GM18870 (cell line): ENCODE data around the gene MDH1.
"Not testable (repeated sequence)": the region's sequence is repeated elsewhere in the genome, so short reads cannot be mapped to it uniquely, and the experiment has no call there.

Experiments
- ATAC-seq: cut with Tn5 transposase; IDR thresholded peaks from one replicate; pipeline ENCODE4 v1.9.1; 2021; ENCODE audit warnings: moderate library complexity; ENCODE audit not compliant: unreplicated experiment

Gene MDH1

DNA sequence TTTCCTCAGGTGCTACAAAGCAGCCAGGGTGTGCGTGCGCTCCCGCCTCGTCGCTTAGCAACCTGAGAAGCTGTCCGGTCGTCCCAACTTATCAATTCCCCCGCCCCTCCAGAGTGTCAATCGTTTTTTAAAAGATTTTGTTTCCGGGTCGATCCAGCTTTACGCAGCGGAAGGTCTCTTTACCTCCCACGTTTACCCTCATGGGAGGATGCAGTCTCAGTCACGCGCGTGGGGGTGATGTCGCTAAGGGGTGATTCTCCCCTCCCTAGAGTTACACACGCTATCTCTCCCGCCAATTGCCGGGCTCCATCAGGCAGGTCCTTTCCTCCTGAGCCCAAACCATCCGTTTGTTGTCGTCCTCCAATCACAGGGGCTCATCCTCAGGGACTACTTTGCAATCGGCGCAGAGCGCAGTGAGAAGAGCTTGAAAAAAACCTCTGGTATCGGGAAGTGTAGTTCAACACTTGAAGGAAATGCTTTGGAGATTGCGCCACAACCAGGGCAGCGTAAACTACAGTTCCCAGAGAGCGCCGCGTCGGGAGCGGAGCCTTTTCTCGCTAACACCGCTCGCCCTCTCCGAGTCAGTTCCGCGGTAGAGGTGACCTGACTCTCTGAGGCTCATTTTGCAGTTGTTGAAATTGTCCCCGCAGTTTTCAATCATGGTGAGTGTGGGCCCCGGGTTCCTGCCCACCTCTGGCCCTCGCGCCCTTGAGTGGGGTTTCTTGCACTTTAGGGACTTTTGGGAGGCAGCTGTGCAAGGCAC, at the start of gene MDH1, which contains the start of gene WDPCP:
TSS of gene MDH1 (plus strand) at position 579 of the 763 bp plus-strand sequence. CDS start at position 660, 81 bp downstream.
TSS of gene WDPCP (minus strand) at position 93 of the 763 bp plus-strand sequence. CDS start 206 bp downstream, outside the sequence.
- peak; percentile 91 for ATAC-seq

DNA sequence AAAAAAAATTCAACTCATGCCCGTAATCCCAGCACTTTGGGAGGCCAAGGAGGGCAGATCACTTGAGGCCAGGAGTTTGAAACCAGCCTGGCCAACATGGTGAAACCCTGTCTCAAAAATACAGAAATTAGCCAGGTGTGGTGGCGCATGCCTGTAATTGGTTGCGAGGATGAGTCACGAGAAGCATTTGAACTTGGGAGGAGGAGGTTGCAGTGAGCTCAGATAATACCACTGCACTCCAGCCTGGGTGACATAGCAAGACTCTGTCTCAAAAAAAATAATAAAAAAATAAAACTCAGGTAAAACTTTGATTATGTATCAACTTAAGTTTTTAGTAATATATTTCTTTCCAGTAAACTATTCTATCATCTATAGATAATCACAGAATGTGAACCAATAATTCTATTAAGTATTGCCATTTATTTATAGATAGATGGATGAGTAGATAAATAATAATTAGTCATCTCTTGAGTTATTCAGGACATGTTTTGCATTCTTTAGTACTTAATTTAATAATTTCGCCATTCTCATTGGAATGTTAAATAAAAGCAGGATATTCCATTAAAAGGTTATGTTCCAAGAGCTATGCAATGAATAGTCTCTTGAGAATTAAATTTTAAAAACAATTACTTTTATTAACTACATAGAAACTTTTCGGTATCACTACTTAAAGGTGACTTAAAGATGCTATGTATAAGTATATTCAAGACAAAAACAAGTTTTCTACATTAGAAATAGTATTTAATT, 49.2 kb upstream of the MDH1 start:
- no peak for ATAC-seq

- ATAC-seq: no peak
These were observed 44.6 kb upstream of the MDH1 start for GRCh38 chr2:63544017-63544627.

DNA sequence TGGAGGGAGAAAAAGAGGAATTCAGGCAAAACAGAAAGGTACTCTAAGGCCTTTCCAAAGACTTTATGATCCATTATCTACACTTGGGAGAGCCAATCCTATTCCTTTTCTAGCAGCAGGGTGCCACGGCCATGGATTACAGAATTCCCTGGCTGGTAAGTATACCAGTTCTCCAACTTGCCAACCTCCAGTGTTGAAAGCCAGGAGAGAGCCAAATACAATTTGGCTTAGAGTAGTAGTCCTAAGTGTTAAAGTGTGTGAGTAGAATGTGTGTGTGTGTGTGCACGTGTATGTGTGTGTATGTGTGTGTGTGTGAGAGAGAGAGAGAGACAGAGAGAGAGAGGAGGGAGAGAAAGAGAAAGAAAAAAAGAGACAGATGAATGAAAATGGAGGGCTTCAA, 43.7 kb upstream of the MDH1 start:
- ATAC-seq: no peak

- ATAC-seq: no peak
These were observed 35.7 kb upstream of the MDH1 start for GRCh38 chr2:63553049-63553448.

GRCh38 chr2:63555299-63555698, 33.5 kb upstream of the MDH1 start:
- ATAC-seq: no peak

DNA sequence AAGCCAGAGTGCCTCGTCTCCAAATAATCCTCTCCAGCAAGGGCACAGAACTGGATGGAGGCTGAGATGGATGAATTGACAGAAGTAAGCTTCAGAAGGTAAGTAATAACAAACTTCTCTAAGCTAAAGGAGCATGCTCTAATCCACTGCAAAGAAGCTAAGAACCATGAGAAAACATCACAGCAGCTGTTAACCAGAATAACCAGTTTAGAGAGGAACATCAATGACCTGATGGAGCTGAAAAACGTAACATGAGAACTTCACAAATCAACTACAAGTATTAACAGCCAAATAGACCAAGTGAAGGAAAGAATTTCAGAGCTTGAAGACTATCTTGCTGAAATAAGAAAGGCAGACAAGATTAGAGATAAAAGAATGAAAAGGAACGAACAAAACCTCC, 32.8 kb upstream of the MDH1 start:
- no peak for ATAC-seq

DNA sequence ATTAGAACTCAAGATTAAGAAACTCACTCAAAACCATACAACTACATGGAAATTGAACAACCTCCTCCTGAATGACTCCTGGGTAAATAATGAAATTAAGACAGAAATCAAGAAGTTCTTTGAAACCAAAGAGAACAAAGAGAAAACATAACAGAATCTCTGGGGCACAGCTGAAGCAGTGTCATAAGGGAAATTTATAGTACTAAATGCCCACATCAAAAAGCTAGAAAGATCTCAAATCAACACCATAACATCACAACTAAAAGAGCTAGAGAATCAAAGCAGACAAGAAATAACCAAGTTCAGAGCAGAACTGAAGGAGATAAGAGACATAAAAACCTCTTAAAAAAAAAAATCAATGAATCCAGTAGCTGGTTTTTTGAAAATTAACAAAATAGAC, 30.9 kb upstream of the MDH1 start:
- ATAC-seq: not testable (repeated sequence)

DNA sequence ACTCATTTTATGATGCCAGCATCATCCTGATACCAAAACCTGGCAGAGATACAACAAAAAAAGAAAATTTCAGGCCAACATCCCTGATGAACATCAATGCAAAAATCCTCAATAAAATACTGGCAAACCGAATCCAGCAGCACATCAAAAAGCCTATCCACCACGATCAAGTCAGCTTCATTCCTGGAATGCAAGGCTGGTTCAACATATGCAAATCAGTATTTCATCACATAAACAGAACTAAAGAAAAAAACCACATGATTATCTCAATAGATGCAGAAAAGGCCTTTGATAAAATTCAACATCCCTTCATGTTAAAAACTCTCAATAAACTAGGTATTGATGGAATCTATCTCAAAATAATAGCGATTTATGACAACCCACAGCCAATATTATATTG, 29.8 kb upstream of the MDH1 start:
- not testable (repeated sequence) for ATAC-seq

- no peak for ATAC-seq
These were observed 26.0 kb upstream of the MDH1 start for GRCh38 chr2:63562751-63563150.

DNA sequence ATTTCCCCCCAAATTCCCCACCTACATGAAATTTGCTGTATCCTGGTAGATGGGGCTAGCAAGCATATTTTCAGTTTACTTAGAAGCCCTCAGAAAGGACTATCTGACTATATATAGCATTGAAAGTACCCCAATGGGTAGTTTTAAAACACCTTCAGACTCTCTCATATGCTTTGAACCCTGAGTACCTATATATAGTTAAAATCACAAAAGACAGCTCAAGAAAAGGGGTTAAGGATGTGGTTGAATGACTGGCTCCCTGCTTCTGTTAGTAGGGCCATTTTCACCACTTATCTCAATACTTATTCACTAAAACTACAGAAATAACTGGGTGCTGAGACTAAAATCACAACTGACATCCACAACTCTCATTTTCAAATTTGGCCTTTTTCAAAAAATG, 19.0 kb upstream of the MDH1 start:
- ATAC-seq: peak; percentile 90

DNA sequence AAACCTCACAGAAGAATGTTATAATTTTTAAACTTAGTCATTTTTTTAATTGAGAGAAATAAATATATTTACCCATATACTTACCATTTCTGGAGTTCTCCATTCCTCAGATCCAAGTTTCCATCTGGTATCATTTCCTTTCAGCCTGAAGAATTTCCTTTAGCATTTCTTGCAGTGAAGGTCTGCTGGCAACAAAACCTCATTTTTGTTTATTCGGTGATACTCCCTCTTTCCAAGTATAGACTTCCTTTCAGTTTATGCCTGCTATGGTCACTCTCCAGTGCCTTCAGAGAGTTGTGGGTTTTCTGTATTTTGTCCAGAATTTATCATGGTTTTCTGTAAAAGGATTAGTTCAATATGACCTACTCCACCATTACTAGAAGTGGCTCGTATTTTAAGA, 17.5 kb upstream of the MDH1 start:
- ATAC-seq: no peak

GRCh38 chr2:63572001-63572400, 16.8 kb upstream of the MDH1 start:
- no peak for ATAC-seq

- not testable (repeated sequence) for ATAC-seq
These were observed 15.7 kb upstream of the MDH1 start for GRCh38 chr2:63573026-63573425.

DNA sequence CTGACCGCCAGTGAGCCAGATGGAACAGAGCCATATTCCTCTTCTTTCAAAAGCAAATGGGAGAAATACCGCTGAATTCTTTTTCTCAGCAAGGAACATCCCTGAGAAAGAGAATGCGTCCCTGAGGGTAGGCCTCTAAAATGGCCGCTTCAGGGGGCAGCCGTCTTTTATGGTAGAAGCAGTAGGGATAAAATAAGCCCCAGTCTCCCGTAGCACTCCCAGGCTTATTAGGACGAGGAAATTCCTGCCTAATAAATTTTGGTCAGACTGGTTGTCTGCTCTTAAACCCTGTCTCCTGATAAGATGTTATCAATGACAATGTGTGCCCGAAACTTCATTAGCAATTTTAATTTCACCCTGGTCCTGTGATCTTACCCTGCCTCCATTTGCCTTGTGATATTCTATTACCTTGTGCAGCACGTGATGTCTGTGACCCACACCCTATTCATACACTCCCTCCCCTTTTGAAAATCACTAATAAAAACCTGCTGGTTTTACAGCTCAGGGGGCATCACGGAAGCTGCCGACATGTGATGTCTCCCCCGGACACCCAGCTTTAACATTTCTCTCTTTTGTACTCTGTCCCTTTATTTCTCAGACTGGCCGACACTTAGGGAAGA, 14.9 kb upstream of the MDH1 start:
- not testable (repeated sequence) for ATAC-seq

- no peak for ATAC-seq
These were observed 12.2 kb upstream of the MDH1 start for GRCh38 chr2:63576546-63576945.

GRCh38 chr2:63578767-63579166, 10.0 kb upstream of the MDH1 start:
- no peak for ATAC-seq

DNA sequence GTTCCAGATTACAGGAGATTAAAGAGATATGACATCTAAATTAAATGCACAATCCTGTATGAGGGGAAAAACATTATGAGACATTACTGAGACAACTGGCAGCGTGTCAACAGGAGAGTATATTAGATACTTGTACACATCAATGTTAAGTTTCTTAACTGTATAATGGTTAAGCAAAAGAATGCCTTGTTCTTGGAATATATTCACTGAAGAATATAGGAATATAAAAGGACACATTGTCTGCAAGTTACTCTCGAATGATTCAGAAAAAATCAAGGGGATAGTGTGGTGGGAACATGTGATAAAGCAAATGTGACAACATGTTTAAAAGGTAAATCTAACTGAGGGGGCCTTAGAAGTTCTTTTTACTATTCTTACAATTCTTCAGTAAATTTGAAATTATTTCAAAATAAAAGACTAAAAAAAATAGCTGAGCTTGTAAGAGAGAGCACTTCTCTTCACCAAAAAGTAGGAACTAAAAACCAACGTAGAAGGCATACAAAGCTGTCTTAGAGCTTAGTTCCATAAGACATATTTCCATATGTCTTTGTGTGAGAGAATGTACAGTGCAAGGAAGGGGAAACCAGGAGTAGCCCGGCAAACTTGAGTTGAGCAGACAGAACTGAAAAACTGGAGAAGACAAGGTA, 8.0 kb upstream of the MDH1 start:
- no peak for ATAC-seq

GRCh38 chr2:63581298-63581961, 7.3 kb upstream of the MDH1 start:
- ATAC-seq: no peak

- no peak for ATAC-seq
These were observed 5.9 kb upstream of the MDH1 start for GRCh38 chr2:63582873-63583272.
